Pancreas (tissue), 10 donors: ENCODE measurements around the gene ST6GAL2. TPM values are rescaled to one million over a fixed set of nuclear protein-coding genes. Genes with fewer than 3 reads are reported as not detected.

ENCODE experiments used
- ATAC-seq, 4 donors: fragments of 200-7000 bp; cut with Tn5 transposase; one replicate each; pipeline versions ENCODE4 v1.8.0 to v1.9.1; 2020; ENCODE audit warnings: mild to moderate bottlenecking in 4 of 4, moderate library complexity in 4 of 4
- DNase-seq, 6 donors: peaks; one replicate each; pipeline ENCODE4 v3.0.0-alpha.2; 2020
- FAIRE-seq: peaks from 2 replicates; lab custom pipeline; 2012; peaks lifted over from hg19 to GRCh38; lab: Jason Lieb, UNC
- H3K27ac ChIP-seq, 4 donors: fragments of 200-600 bp; sonication (generic); 1 replicate in 3 of 4; 2 replicates in 1 of 4; pipeline versions ENCODE4 v1.5.0 to v1.8.0; 2020
- H3K27me3 ChIP-seq, 4 donors: fragments of 200-600 bp; one replicate each; pipeline ENCODE4 v1.8.0; 2021
- H3K36me3 ChIP-seq, 3 donors: fragments of 200-600 bp; sonication (generic) in 1 of 3; one replicate each; pipeline versions ENCODE4 v1.5.0 to v1.8.0; 2020 to 2021
- H3K4me1 ChIP-seq, 3 donors: fragments of 200-600 bp; one replicate each; pipeline ENCODE4 v1.8.0; 2021
- H3K4me3 ChIP-seq, 4 donors: fragments of 200-600 bp; sonication (generic) in 2 of 4; one replicate each; pipeline versions ENCODE4 v1.5.0 to v1.8.0; 2020 to 2021
- H3K9me3 ChIP-seq, 4 donors: fragments of 200-600 bp; one replicate each; pipeline ENCODE4 v1.8.0; 2021
- WGBS, 2 donors: extraction: QIAGEN DNeasy Blood & Tissue Kit; methylation state at CpG; one replicate each; pipeline ENCODE4 v1.1.7; 2013; 5-methylcytosine and 5-hydroxymethylcytosine counted together
- intact Hi-C, 3 donors: fragments of 100-400 bp; cut with DNase I; formaldehyde crosslinking; loops; one replicate each; pipeline versions ENCODE4 v1.11.1 to v1.14.2; 2022
- polyA plus RNA-seq, 2 donors: library from polyadenylated mRNA; stranded (reverse); fragments of 200-250 nt; gene quantifications; one replicate each; pipeline ENCODE4 v1.2.3, GENCODE V29; 2013
- total RNA-seq, 6 donors: library from RNA; stranded (reverse); fragmentation: NEBNext Ultra II Directional in 4 of 6; extraction: Animal tissue kit (Norgen Biotek cat#: 25700) in 4 of 6; gene quantifications; one replicate each; pipeline versions ENCODE4 v1.2.1 to v1.2.4, GENCODE V29; 2021 to 2023
- TF ChIP-seq, protein P1 (sequence below), 4 donors: fragments of 200-600 bp; sonication (generic) in 3 of 4; IDR thresholded peaks; one replicate each; pipeline versions ENCODE4 v1.5.0 to v1.8.0; 2021; ENCODE audit warnings: antibody characterized with exemption in 4 of 4
- donor health status: healthy with polysubstance abuse.
- donor health status: DM: no; HTN: no; CAD: no; lungs with moderate emphysema.
- donor health status: DM: no; HTN: no; CAD: no.
- donor health status: control.
- donor health status: control.
- donor health status: Bipolar disorder and iron deficiency.
- donor health status: DM: yes; HTN: yes; CAD: no.
- donor health status: DM: no; HTN: no; CAD: no.
- donor health status: DM: no; HTN: no; CAD: no.
- donor health status: DM: yes; HTN: yes; CAD: no.

ST6GAL2 gene
- total and polyA plus RNA-seq, 8 donors: 0.04 to 1.0 (median 0.09) TPM; not detected in 2

GRCh38 chr2:106866641-106867040, 19.3 kb downstream of the ST6GAL2 start:
- Histone ChIP-seq H3K9me3 (no peaks in the 10 kb centered on the region), H3K27me3 (no peaks in the 10 kb centered on the region), H3K27ac (no peak overlapping the region), H3K4me1 (no peaks in the 10 kb centered on the region), H3K4me3 (no peak overlapping the region), H3K36me3 (no peaks in the 10 kb centered on the region)
- FAIRE-seq (no peak), DNase-seq (no peak), ATAC-seq (no peak)
- TF ChIP-seq, protein P1, sequence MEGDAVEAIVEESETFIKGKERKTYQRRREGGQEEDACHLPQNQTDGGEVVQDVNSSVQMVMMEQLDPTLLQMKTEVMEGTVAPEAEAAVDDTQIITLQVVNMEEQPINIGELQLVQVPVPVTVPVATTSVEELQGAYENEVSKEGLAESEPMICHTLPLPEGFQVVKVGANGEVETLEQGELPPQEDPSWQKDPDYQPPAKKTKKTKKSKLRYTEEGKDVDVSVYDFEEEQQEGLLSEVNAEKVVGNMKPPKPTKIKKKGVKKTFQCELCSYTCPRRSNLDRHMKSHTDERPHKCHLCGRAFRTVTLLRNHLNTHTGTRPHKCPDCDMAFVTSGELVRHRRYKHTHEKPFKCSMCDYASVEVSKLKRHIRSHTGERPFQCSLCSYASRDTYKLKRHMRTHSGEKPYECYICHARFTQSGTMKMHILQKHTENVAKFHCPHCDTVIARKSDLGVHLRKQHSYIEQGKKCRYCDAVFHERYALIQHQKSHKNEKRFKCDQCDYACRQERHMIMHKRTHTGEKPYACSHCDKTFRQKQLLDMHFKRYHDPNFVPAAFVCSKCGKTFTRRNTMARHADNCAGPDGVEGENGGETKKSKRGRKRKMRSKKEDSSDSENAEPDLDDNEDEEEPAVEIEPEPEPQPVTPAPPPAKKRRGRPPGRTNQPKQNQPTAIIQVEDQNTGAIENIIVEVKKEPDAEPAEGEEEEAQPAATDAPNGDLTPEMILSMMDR (IDR thresholded peaks at IDR 0.05): no peak
- WGBS, 2 donors: 36 to 53% methylated on average over 3 of the region's 3 CpGs
- intact Hi-C loops: no loop called here

GRCh38 chr2:106864051-106864450, 21.9 kb downstream of the ST6GAL2 start:
- TF ChIP-seq, protein P1 (IDR thresholded peaks at IDR 0.05): no peak
- Histone ChIP-seq H3K27me3 (no peaks in the 10 kb centered on the region), H3K4me1 (no peaks in the 10 kb centered on the region), H3K9me3 (no peaks in the 10 kb centered on the region), H3K4me3 (no peak overlapping the region), H3K36me3 (no peaks in the 10 kb centered on the region), H3K27ac (no peak overlapping the region)
- intact Hi-C loops: no loop called here
- ATAC-seq (no peak), FAIRE-seq (no peak), DNase-seq (no peak)
- 79 to 91% methylated on average over 2 of the region's 2 CpGs for WGBS, 2 donors

- Histone ChIP-seq H3K27ac (no peak overlapping the region), H3K36me3 (no peaks in the 10 kb centered on the region), H3K9me3 (no peaks in the 10 kb centered on the region), H3K4me3 (no peak overlapping the region), H3K4me1 (no peaks in the 10 kb centered on the region), H3K27me3 (no peaks in the 10 kb centered on the region)
- DNase-seq (no peak), FAIRE-seq (no peak), ATAC-seq (no peak)
- intact Hi-C loops: no loop called here
- WGBS, 2 donors: 30 to 36% methylated on average over 8 of the region's 8 CpGs
- TF ChIP-seq, protein P1 (IDR thresholded peaks at IDR 0.05): no peak
Measured at GRCh38 chr2:106863387-106863786, 22.6 kb downstream of the ST6GAL2 start.

DNA sequence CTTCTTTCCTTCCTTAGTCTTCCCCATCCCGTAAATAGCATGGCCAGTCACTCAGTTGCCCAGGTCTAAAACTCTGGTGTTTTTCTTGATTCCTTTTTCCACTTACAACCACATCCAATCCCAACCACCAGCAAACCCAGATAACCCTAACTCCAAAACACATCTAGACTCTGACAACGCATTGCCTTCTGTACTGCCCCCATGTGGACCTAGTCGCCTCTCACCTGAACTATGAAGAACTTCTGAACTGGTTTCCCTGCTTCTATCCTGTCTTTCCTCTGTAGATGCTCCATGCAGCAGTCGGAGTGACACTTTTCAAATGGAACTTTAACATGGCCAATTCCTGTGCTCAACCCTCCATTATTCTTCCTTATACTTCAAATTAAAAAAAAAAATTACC, 26.5 kb downstream of the ST6GAL2 start:
- TF ChIP-seq, protein P1 (IDR thresholded peaks at IDR 0.05): no peak
- H3K36me3 ChIP-seq: no peaks in the 10 kb centered on the region
- H3K27me3 ChIP-seq: no peaks in the 10 kb centered on the region
- no peak overlapping the region for H3K27ac ChIP-seq
- intact Hi-C loops: no loop called here
- no peaks in the 10 kb centered on the region for H3K9me3 ChIP-seq
- ATAC-seq (no peak), DNase-seq (no peak), FAIRE-seq (no peak)
- H3K4me1 ChIP-seq: no peaks in the 10 kb centered on the region
- H3K4me3 ChIP-seq: no peak overlapping the region
- 68 to 87% methylated on average over 4 of the region's 4 CpGs for WGBS, 2 donors

GRCh38 chr2:106858810-106859209, 27.2 kb downstream of the ST6GAL2 start:
- Histone ChIP-seq H3K4me3 (no peak overlapping the region), H3K4me1 (no peaks in the 10 kb centered on the region), H3K27ac (no peak overlapping the region), H3K36me3 (no peaks in the 10 kb centered on the region), H3K27me3 (no peaks in the 10 kb centered on the region), H3K9me3 (no peaks in the 10 kb centered on the region)
- TF ChIP-seq, protein P1 (IDR thresholded peaks at IDR 0.05): no peak
- FAIRE-seq (no peak), ATAC-seq (no peak), DNase-seq (no peak)
- intact Hi-C loops: no loop called here
- 73 to 93% methylated on average over 2 of the region's 2 CpGs for WGBS, 2 donors
